CD4-positive, alpha-beta T cell treated with Interleukin-12 subunit alpha and Interleukin-12 subunit beta, for 1 hour (primary cell): ENCODE data around the gene CPEB3.
"Not testable (repeated sequence)": the region's sequence is repeated elsewhere in the genome, so short reads cannot be mapped to it uniquely, and the experiment has no call there.

Experiments
- DNase-seq: peaks from one replicate; pipeline ENCODE4 v3.0.0-alpha.2; 2020

CPEB3 gene

GRCh38 chr10:92290837-92291615 is at the start of gene CPEB3, which contains the start of gene MARCHF5:
CPEB3 (minus strand) TSS chr10:92291078; CDS start chr10:92240350, 50,728 bp downstream.
MARCHF5 (plus strand) TSS chr10:92291167; CDS start chr10:92291495, 328 bp downstream.
- DNase-seq = peak; percentile 94

- not testable (repeated sequence) for DNase-seq
Observed at GRCh38 chr10:92329927-92330326, 39.0 kb upstream of the CPEB3 start.

- DNase-seq = no peak
Observed at GRCh38 chr10:92328993-92329392, 38.1 kb upstream of the CPEB3 start.

- DNase-seq = no peak
Observed at GRCh38 chr10:92327445-92328433, 36.9 kb upstream of the CPEB3 start.

- DNase-seq = no peak
Observed at GRCh38 chr10:92323079-92323478, 32.2 kb upstream of the CPEB3 start.

- no peak for DNase-seq
Observed at GRCh38 chr10:92316610-92317009, 25.7 kb upstream of the CPEB3 start.

DNA sequence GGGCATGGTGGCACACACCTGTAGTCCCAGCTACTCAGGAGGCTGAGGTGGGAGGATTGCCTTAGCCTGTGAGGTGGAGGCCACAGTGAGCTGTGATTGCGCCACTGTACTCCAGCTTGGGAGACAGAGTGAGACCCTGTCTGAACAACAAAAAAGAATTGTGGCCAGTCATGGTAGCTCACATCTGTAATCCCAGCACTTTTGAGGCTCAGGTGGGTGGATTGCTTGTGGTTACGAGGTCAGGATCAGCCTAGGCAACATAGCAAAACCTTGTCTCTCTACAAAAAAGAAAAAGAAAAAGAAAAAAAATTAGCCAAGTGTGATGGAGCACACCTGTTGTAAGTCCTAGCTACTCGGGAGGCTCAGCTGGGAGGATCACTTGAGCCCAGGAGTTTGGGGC is 22.9 kb upstream of the CPEB3 start:
- DNase-seq = no peak

DNA sequence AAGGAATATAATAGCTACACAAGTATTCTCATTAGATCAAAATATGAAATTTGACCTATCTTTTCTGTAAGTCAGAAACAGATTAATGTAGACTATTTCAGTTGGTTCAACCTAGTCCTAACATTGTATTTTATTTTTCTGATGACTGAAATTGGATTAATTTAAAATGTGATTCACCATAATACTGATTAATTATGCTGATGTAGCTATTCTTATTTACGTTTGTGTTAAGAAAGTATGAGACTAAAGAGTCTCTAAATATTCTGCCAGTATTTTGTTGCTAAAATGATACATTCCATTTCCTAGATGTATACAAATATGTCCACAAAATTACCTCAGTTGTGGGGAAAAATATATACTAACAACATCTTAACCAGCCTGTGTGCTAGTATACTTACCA is 18.4 kb upstream of the CPEB3 start:
- no peak for DNase-seq

DNA sequence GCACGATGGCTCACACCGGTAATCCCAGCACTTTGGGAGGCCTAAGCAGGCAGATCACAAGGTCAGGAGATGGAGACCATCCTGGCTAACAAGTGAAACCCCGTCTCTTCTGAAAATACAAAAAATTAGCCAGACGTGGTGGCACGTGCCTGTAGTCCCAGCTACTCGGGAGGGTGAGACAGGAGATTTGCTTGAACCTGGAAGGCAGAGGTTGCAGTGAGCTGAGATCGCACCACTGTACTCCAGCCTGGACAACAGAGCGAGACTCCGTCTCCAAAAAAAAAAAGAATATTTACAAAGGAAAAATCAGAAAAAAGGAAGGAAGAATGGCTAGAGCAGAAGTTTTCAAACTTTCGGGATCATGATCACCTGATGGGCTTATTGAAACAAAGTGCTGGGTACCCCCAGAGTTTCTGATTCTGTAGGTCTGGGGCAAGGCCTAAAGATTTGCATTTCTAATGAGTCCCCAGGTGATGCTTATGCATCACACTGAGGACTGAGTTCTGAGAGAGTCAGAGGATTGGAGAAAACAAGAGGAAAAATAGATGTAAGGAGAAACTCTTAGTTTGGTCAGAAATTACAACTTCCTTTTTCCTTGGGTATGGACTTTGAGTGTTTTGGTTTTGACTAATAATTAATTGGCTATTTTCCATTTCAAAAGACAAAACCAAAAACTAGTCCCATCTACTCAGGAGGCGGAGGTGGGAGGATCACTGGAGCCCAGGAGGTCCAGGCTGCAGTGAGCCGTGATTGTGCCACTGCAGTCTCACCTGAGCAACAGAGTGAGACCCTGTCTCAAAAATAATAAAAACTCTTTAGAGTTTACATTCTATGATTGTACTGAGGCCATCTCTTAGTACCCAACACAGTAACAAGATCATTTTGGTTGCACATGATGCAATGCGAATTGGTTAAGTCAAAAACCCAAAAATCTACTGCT is 14.5 kb upstream of the CPEB3 start:
- DNase-seq = no peak

- no peak for DNase-seq
Observed at GRCh38 chr10:92304061-92304460, 13.2 kb upstream of the CPEB3 start.

DNA sequence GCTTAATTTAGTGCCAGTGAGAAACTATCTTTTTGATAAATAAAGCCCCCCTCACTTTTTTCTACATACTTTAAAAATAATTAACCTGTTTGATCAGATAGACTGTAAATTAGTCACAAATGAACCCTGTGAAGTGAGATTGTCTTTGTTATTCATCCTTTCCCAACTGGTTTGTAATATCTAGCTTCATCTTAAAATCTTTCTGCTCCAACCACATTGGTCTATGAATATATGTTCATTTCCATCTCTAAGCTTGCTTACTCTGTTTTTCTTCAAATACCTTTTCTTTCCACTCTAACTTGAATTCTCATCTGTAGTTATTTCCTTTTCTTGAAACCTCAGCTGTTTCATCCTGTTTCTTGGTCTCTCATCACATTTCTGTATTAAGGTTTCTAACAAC is 12.2 kb upstream of the CPEB3 start:
- DNase-seq = no peak

- DNase-seq = no peak
Observed at GRCh38 chr10:92298487-92298886, 7.6 kb upstream of the CPEB3 start.

- peak; percentile 57 for DNase-seq
Observed at GRCh38 chr10:92291921-92292845, 1.3 kb upstream of the CPEB3 start.

GRCh38 chr10:92291616-92291865 is 663 bp upstream of the CPEB3 start:
- DNase-seq = no peak

DNA sequence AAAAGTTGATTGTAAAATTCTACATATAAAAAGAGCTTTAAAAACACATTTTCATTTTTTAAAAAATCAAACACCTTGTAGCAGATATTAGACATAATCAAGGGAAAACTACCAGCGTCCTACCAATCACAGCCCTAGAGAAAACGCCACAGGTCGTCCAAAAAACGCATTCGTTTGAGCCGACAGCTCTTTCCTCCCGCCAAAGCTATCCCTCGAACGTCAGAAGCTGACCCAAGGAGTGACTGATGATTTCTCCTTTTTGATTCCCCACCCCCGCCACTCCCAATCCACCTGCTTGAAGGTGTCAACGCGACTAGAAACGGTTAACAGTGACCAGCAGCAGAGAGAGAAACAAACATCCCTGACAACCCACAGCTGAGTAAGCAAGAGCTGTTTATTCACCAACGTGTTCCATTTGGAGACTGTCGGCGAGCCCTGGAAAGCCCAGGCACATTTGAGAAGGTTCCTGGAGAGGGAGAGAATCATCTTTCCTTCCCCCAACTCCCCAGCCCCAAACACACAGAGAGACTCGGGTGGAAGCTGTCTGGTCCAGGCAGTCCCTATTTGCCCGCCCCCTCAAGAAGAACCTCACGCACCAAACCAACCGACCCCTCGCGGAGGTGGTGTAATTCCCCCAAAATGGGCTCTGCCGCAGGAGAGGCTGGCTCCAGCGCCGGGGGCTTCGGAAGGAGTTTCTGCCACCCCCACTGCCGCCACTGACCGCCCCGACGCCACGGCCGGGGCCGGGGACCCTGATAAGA is 622 bp downstream of the CPEB3 start:
- DNase-seq = peak; percentile 42

DNA sequence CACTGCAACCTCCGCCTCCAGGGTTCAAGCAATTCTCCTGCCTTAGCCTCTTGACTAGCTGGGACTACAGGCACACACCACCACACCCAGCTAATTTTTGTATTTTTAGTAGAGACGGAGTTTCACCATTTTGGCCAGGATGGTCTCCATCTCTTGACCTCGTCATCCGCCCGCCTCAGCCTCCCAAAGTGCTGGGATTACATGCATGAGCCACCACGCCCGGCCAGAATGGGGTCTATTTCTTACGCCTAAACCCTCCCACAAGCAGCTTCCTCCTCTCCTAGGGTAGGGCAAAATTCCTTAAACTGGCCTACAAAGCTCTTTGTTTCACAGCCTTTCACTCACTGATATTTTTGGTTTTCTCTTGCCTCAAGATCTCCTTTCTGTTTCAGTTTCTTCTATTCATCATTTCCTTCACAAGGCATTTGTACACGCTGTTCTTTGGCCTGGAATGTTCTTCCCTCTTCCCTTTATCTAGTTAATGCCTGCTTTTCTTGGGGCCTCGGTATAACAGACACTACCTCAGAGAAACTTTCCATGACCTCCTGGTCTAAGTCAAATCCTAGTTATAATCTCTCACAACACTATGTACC is 6.7 kb downstream of the CPEB3 start:
- no peak for DNase-seq

DNA sequence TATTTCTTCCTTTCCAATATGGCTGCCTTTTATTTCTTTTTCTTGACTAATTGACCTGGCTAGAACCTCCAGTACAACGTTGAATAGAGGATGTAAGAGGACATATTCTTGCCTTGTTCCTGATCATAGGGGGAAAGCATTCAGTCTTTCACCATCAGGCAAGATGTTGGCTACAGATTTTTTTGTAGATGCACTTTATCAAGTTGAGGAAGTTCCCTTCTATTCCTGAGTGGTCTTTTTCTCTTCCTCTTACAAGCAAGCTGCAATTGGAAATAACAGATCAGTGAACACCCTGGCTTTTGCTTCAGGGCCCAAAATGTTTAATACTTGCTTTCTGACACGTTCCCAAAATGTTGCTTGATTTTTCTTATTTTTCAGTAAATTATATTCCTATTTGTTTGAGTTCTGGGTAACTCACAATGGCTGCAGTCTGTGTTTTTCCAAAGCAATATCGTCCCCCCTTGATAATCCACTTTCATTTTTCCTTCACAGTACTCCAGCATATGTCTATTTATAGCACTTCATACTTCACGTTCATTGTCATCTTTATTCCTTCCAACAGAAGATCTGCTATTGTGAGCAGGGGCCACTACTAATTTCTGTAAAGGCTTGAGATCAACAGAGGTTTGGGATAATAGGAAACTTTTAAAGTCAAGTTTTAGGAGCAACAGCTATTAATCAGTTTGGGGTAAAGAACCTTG is 11.7 kb downstream of the CPEB3 start:
- DNase-seq = no peak

GRCh38 chr10:92274071-92274470 is 16.8 kb downstream of the CPEB3 start:
- DNase-seq = no peak

DNA sequence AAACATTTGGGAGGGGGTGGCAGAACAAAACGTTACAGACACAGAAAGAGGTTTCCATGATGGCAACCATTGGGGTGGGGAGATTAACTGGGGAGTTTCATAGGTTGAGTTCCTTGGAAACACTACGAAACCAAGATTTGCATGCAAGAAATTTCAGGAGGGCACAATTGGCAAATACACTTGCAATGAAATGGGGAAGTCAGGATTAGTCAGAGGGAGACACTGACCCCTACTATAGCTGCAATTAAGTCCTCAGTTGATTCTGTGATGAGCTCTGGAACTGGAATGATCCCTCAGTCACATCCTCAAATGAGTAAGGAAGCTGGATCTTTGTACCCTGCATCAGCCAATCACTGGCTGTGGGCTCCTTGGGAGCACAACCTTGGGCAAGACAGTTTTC is 22.1 kb downstream of the CPEB3 start:
- DNase-seq = no peak

DNA sequence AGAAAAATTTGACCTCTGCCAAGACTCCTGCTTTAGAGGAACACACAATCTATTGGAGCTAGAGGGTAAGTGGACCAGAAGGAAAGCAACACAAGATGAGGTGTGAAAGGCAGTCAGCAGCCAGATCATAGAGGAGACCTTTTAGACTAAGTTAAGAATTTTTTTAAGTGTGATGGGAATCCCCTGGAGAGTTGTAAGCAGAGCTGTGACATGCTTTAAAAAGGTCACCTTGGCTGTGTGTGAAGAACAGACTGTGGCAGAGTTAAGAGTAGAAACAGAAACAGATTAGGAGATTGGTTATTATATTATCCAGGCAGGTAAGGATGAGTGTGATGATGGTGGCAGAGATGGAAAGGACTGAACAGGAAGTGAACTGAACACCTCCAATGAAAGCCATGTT is 23.5 kb downstream of the CPEB3 start:
- DNase-seq = no peak
